Islet precursor cell (in vitro differentiated cells): ENCODE results near the gene ST3GAL4.
"Not testable (repeated sequence)": the region's sequence is repeated elsewhere in the genome, so short reads cannot be mapped to it uniquely, and the experiment has no call there.

Source experiments
- DNase-seq: peaks from one replicate; pipeline ENCODE4 v3.0.0-alpha.2; 2018

The ST3GAL4 gene

GRCh38 chr11:126391286-126391954 lies 35.9 kb downstream of the ST3GAL4 start:
- DNase-seq: no peak

GRCh38 chr11:126391970-126392632 lies 36.6 kb downstream of the ST3GAL4 start:
- DNase-seq: no peak

- no peak for DNase-seq
Observed at GRCh38 chr11:126392633-126393013, 37.1 kb downstream of the ST3GAL4 start.

- DNase-seq: no peak
Observed at GRCh38 chr11:126393143-126393542, 37.7 kb downstream of the ST3GAL4 start.

- DNase-seq: no peak
Observed at GRCh38 chr11:126394036-126394435, 38.5 kb downstream of the ST3GAL4 start.

- not testable (repeated sequence) for DNase-seq
Observed at GRCh38 chr11:126394634-126395072, 39.2 kb downstream of the ST3GAL4 start.

GRCh38 chr11:126395784-126396183 lies 40.3 kb downstream of the ST3GAL4 start:
- DNase-seq: not testable (repeated sequence)

GRCh38 chr11:126396266-126396665 lies 40.8 kb downstream of the ST3GAL4 start:
- DNase-seq: not testable (repeated sequence)

GRCh38 chr11:126396965-126397364 lies 41.5 kb downstream of the ST3GAL4 start:
- DNase-seq: no peak

- no peak for DNase-seq
Observed at GRCh38 chr11:126398296-126398695, 42.8 kb downstream of the ST3GAL4 start.

GRCh38 chr11:126398721-126399120 lies 43.2 kb downstream of the ST3GAL4 start:
- DNase-seq: no peak

GRCh38 chr11:126400019-126400418 lies 44.5 kb downstream of the ST3GAL4 start:
- DNase-seq: no peak

GRCh38 chr11:126400479-126400878 lies 45.0 kb downstream of the ST3GAL4 start:
- DNase-seq: no peak

- DNase-seq: peak; percentile 81
Observed at GRCh38 chr11:126403022-126403581, 47.6 kb downstream of the ST3GAL4 start.

- DNase-seq: no peak
Observed at GRCh38 chr11:126403658-126404057, 48.2 kb downstream of the ST3GAL4 start.

GRCh38 chr11:126404367-126404766 lies 48.9 kb downstream of the ST3GAL4 start:
- no peak for DNase-seq

- DNase-seq: no peak
Observed at GRCh38 chr11:126405374-126405773, 49.9 kb downstream of the ST3GAL4 start.

- peak; percentile 89 for DNase-seq
Observed at GRCh38 chr11:126405906-126406305, 50.4 kb downstream of the ST3GAL4 start.

- DNase-seq: no peak
Observed at GRCh38 chr11:126406368-126406767, 50.9 kb downstream of the ST3GAL4 start.

- no peak for DNase-seq
Observed at GRCh38 chr11:126407101-126407521, 51.6 kb downstream of the ST3GAL4 start.

GRCh38 chr11:126407682-126408288 lies 52.3 kb downstream of the ST3GAL4 start:
- DNase-seq: no peak

GRCh38 chr11:126408496-126408895 lies 53.0 kb downstream of the ST3GAL4 start:
- DNase-seq: no peak

GRCh38 chr11:126408901-126409619 lies 53.6 kb downstream of the ST3GAL4 start:
- no peak for DNase-seq
